ENCODE measurements around the gene GLG1. TPM values are rescaled to one million over a fixed set of nuclear protein-coding genes. Genes with fewer than 3 reads are reported as not detected.
"Not testable (repeated sequence)": the region's sequence is repeated elsewhere in the genome, so short reads cannot be mapped to it uniquely, and the experiment has no call there.

Gene GLG1
- total RNA-seq, 1 experiment from 2014 or later, result 117 TPM

DNA sequence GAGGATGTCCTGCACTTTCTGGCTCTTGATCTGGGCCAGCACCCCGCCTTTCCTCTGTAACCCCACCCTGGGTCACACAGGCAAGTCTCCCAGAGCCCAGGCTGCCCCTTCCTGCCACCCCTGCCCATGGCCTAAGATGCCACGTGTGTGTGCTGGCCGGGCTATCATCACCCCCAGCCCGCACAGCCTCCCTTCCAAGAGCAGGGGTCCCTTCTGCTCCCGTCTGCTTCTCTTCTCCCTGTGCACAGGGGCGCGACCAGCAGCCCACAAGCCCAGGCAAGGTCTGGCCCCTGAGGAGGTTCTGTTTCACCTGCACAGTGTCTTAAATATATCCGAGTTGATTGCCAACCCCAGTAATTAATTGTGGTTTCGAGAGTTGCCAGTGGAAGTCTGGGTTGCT lies 195.9 kb downstream of the GLG1 start:
- intact Hi-C loops (cut with micrococcal nuclease; ENCODE audit: unreplicated experiment); H3F3A ChIP-seq (ENCODE audit: insufficient read depth, low read depth); H3K79me2 ChIP-seq (ENCODE audit: low read depth); H3K4me1 ChIP-seq (replicated peaks; ENCODE audit: insufficient read depth); H2AFZ ChIP-seq; BruUV-seq (replicated peaks); CTCF ChIA-PET; H3K9me2 ChIP-seq (ENCODE audit: insufficient read depth); POLR2A ChIA-PET (ENCODE audit: unreplicated experiment); H3K4me2 ChIP-seq; H3K9me3 ChIP-seq (ENCODE audit: insufficient read depth, low read depth); H4K20me1 ChIP-seq (ENCODE audit: insufficient read depth); H3K4me3 ChIP-seq; H3K36me3 ChIP-seq (ENCODE audit: low read depth); H3K27me3 ChIP-seq (ENCODE audit: insufficient read depth, low read depth); H3K27ac ChIP-seq: not testable (repeated sequence)
- peak in 1 of 2 experiments; percentile 8 for DNase-seq

- H3K4me1 ChIP-seq (replicated peaks; ENCODE audit: insufficient read depth), result not testable (repeated sequence)
These were observed 196.6 kb downstream of the GLG1 start for GRCh38 chr16:74410057-74410957.

GRCh38 chr16:74409185-74409981 lies 197.5 kb downstream of the GLG1 start:
- POLR2A ChIA-PET (ENCODE audit: unreplicated experiment); H2AFZ ChIP-seq; H3K4me1 ChIP-seq (replicated peaks; ENCODE audit: insufficient read depth); H3K9me2 ChIP-seq (ENCODE audit: insufficient read depth); H3K27ac ChIP-seq; BruUV-seq (replicated peaks); intact Hi-C loops (cut with micrococcal nuclease; ENCODE audit: unreplicated experiment); H3K4me2 ChIP-seq; H3K36me3 ChIP-seq (ENCODE audit: low read depth); H3K27me3 ChIP-seq (ENCODE audit: insufficient read depth, low read depth); CTCF ChIA-PET; H3K9me3 ChIP-seq (ENCODE audit: insufficient read depth, low read depth); H4K20me1 ChIP-seq (ENCODE audit: insufficient read depth); H3K4me3 ChIP-seq; H3F3A ChIP-seq (ENCODE audit: insufficient read depth, low read depth); H3K79me2 ChIP-seq (ENCODE audit: low read depth): not testable (repeated sequence)
- DNase-seq, result peak in 1 of 2 experiments; percentile 26

More at GRCh38 chr16:74410057-74410957, 196.6 kb downstream of the GLG1 start:
- H2AFZ ChIP-seq; H4K20me1 ChIP-seq (ENCODE audit: insufficient read depth); H3K27me3 ChIP-seq (ENCODE audit: insufficient read depth, low read depth); BruUV-seq (replicated peaks); H3F3A ChIP-seq (ENCODE audit: insufficient read depth, low read depth); H3K9me2 ChIP-seq (ENCODE audit: insufficient read depth); H3K79me2 ChIP-seq (ENCODE audit: low read depth); H3K4me3 ChIP-seq; H3K4me2 ChIP-seq; POLR2A ChIA-PET (ENCODE audit: unreplicated experiment); H3K36me3 ChIP-seq (ENCODE audit: low read depth); CTCF ChIA-PET; H3K9me3 ChIP-seq (ENCODE audit: insufficient read depth, low read depth); intact Hi-C loops (cut with micrococcal nuclease; ENCODE audit: unreplicated experiment); H3K27ac ChIP-seq: not testable (repeated sequence)
- DNase-seq, result peak in 1 of 2 experiments; percentile 22

GRCh38 chr16:74407362-74407705 lies 199.6 kb downstream of the GLG1 start:
- H3K79me2 ChIP-seq (ENCODE audit: low read depth); H3K36me3 ChIP-seq (ENCODE audit: low read depth); H4K20me1 ChIP-seq (ENCODE audit: insufficient read depth); intact Hi-C loops (cut with micrococcal nuclease; ENCODE audit: unreplicated experiment); DNase-seq; H3K4me1 ChIP-seq (replicated peaks; ENCODE audit: insufficient read depth); H2AFZ ChIP-seq; H3K9me2 ChIP-seq (ENCODE audit: insufficient read depth); H3F3A ChIP-seq (ENCODE audit: insufficient read depth, low read depth); H3K9me3 ChIP-seq (ENCODE audit: insufficient read depth, low read depth); POLR2A ChIA-PET (ENCODE audit: unreplicated experiment); H3K27ac ChIP-seq; CTCF ChIA-PET; BruUV-seq (replicated peaks); H3K27me3 ChIP-seq (ENCODE audit: insufficient read depth, low read depth); H3K4me2 ChIP-seq; H3K4me3 ChIP-seq: not testable (repeated sequence)

- not testable (repeated sequence) for H4K20me1 ChIP-seq (ENCODE audit: insufficient read depth); H3K4me2 ChIP-seq; H3K79me2 ChIP-seq (ENCODE audit: low read depth)
These were observed 200.1 kb downstream of the GLG1 start for GRCh38 chr16:74406600-74407361.

GRCh38 chr16:74404148-74404933 lies 202.6 kb downstream of the GLG1 start:
- BruUV-seq (replicated peaks); H3K9me2 ChIP-seq (ENCODE audit: insufficient read depth); H4K20me1 ChIP-seq (ENCODE audit: insufficient read depth); H3K27me3 ChIP-seq (ENCODE audit: insufficient read depth, low read depth); H3K4me1 ChIP-seq (replicated peaks; ENCODE audit: insufficient read depth); H3K4me3 ChIP-seq; CTCF ChIA-PET; H2AFZ ChIP-seq; H3K4me2 ChIP-seq; H3F3A ChIP-seq (ENCODE audit: insufficient read depth, low read depth); H3K9me3 ChIP-seq (ENCODE audit: insufficient read depth, low read depth); H3K79me2 ChIP-seq (ENCODE audit: low read depth); H3K27ac ChIP-seq; H3K36me3 ChIP-seq (ENCODE audit: low read depth); DNase-seq; POLR2A ChIA-PET (ENCODE audit: unreplicated experiment); intact Hi-C loops (cut with micrococcal nuclease; ENCODE audit: unreplicated experiment): not testable (repeated sequence)

More at GRCh38 chr16:74406600-74407361, 200.1 kb downstream of the GLG1 start:
- H3K4me1 ChIP-seq (replicated peaks; ENCODE audit: insufficient read depth); H3K9me2 ChIP-seq (ENCODE audit: insufficient read depth); intact Hi-C loops (cut with micrococcal nuclease; ENCODE audit: unreplicated experiment); H3F3A ChIP-seq (ENCODE audit: insufficient read depth, low read depth); H3K36me3 ChIP-seq (ENCODE audit: low read depth); H3K27me3 ChIP-seq (ENCODE audit: insufficient read depth, low read depth); BruUV-seq (replicated peaks); H3K4me3 ChIP-seq; POLR2A ChIA-PET (ENCODE audit: unreplicated experiment); CTCF ChIA-PET; H3K27ac ChIP-seq; DNase-seq; H2AFZ ChIP-seq; H3K9me3 ChIP-seq (ENCODE audit: insufficient read depth, low read depth): not testable (repeated sequence)

Measured in PC-9 (cell line).